ENCODE measurements around the gene ALG8. TPM values are rescaled to one million over a fixed set of nuclear protein-coding genes. Genes with fewer than 3 reads are reported as not detected.

The ALG8 gene
- total RNA-seq, 1 donor from 2014 or later, result 31.5 TPM

- no peaks in the 10 kb centered on the region for H3K27me3 ChIP-seq
- no peak for ATAC-seq
- no peak overlapping the region for H3K4me3 ChIP-seq
- TF ChIP-seq CTCF (IDR thresholded peaks at IDR 0.05), result no peak
- DNase-seq, result no peak
- H3K36me3 ChIP-seq, result no peaks in the 10 kb centered on the region
- H3K9me3 ChIP-seq, result no peaks in the 10 kb centered on the region
- no peak overlapping the region for H3K27ac ChIP-seq
- no peaks in the 10 kb centered on the region for H3K4me1 ChIP-seq
- intact Hi-C loops (cut with DNase I), result no loop called here
These were observed 16.9 kb upstream of the ALG8 start for GRCh38 chr11:78156127-78156844.

- H3K27ac ChIP-seq, result no peak overlapping the region
- no peak for TF ChIP-seq CTCF (IDR thresholded peaks at IDR 0.05)
- H3K27me3 ChIP-seq, result no peaks in the 10 kb centered on the region
- no peak for DNase-seq
- H3K4me3 ChIP-seq, result no peak overlapping the region
- no peak for ATAC-seq
- no peaks in the 10 kb centered on the region for H3K4me1 ChIP-seq
- intact Hi-C loops (cut with DNase I), result no loop called here
- H3K9me3 ChIP-seq, result no peaks in the 10 kb centered on the region
- H3K36me3 ChIP-seq, result no peaks in the 10 kb centered on the region
These were observed 12.4 kb upstream of the ALG8 start for GRCh38 chr11:78151804-78152203.

GRCh38 chr11:78150754-78151153 lies 11.3 kb upstream of the ALG8 start:
- no peak overlapping the region for H3K27ac ChIP-seq
- no peak for ATAC-seq
- intact Hi-C loops (cut with DNase I), result no loop called here
- DNase-seq, result no peak
- TF ChIP-seq CTCF (IDR thresholded peaks at IDR 0.05), result no peak
- no peaks in the 10 kb centered on the region for H3K36me3 ChIP-seq
- no peaks in the 10 kb centered on the region for H3K9me3 ChIP-seq
- H3K4me1 ChIP-seq, result no peaks in the 10 kb centered on the region
- no peaks in the 10 kb centered on the region for H3K27me3 ChIP-seq
- H3K4me3 ChIP-seq, result no peak overlapping the region

- ATAC-seq (no peak), DNase-seq (no peak)
- intact Hi-C loops (cut with DNase I), result no loop called here
- no peak for TF ChIP-seq CTCF (IDR thresholded peaks at IDR 0.05)
- Histone ChIP-seq H3K36me3 (no peaks in the 10 kb centered on the region), H3K9me3 (no peaks in the 10 kb centered on the region), H3K4me1 (no peaks in the 10 kb centered on the region), H3K27ac (no peak overlapping the region), H3K4me3 (no peak overlapping the region), H3K27me3 (no peaks in the 10 kb centered on the region)
These were observed 10.9 kb upstream of the ALG8 start for GRCh38 chr11:78150346-78150745.

- Histone ChIP-seq H3K27ac (no peak overlapping the region), H3K9me3 (no peaks in the 10 kb centered on the region), H3K4me3 (no peak overlapping the region), H3K4me1 (no peaks in the 10 kb centered on the region), H3K27me3 (no peaks in the 10 kb centered on the region), H3K36me3 (no peaks in the 10 kb centered on the region)
- TF ChIP-seq CTCF (IDR thresholded peaks at IDR 0.05), result peak; percentile 22
- intact Hi-C loops (cut with DNase I), result no loop called here
- DNase-seq (no peak), ATAC-seq (peak; percentile 55)
These were observed 10.2 kb upstream of the ALG8 start for GRCh38 chr11:78149646-78150045.

GRCh38 chr11:78147807-78148206 lies 8.4 kb upstream of the ALG8 start:
- no peaks in the 10 kb centered on the region for H3K9me3 ChIP-seq
- no peak for ATAC-seq
- no peak overlapping the region for H3K4me3 ChIP-seq
- no peak for TF ChIP-seq CTCF (IDR thresholded peaks at IDR 0.05)
- H3K27me3 ChIP-seq, result no peaks in the 10 kb centered on the region
- H3K27ac ChIP-seq, result no peak overlapping the region
- no peaks in the 10 kb centered on the region for H3K36me3 ChIP-seq
- no peaks in the 10 kb centered on the region for H3K4me1 ChIP-seq
- DNase-seq, result no peak
- intact Hi-C loops (cut with DNase I), result no loop called here
